Large intestine (tissue), 3 donors: ENCODE results near the gene KBTBD12. TPM values are rescaled to one million over a fixed set of nuclear protein-coding genes. Genes with fewer than 3 reads are reported as not detected.

Source experiments
- DNase-seq, 2 donors: peaks; one replicate each; pipeline versions ENCODE4 v3.0.0 to v3.0.0-alpha.2; 2013
- H3K27ac ChIP-seq: one replicate; pipeline ENCODE4 v1.5.1; 2013; ENCODE audit warnings: low read length
- H3K27me3 ChIP-seq: 2 replicates; pipeline ENCODE4 v1.6.1; 2013; ENCODE audit warnings: low read length; ENCODE audit not compliant: control insufficient read depth, insufficient read depth
- H3K36me3 ChIP-seq: 2 replicates; pipeline ENCODE4 v1.6.1; 2013; ENCODE audit warnings: low read length; ENCODE audit not compliant: control insufficient read depth, insufficient read depth
- H3K4me1 ChIP-seq: one replicate; pipeline ENCODE4 v1.6.1; 2013; ENCODE audit warnings: low read length; ENCODE audit not compliant: control insufficient read depth, insufficient read depth
- H3K4me3 ChIP-seq: one replicate; pipeline ENCODE4 v1.5.1; 2013; ENCODE audit warnings: low read length
- H3K9me3 ChIP-seq: one replicate; pipeline ENCODE4 v1.6.1; 2013; ENCODE audit warnings: mild to moderate bottlenecking, low read depth, low read length, moderate library complexity; ENCODE audit not compliant: control insufficient read depth
- WGBS: methylation state at CpG from one replicate; pipeline ENCODE4 v1.1.5; 2013; ENCODE audit warnings: low lambda C conversion rate; ENCODE audit not compliant: insufficient coverage; 5-methylcytosine and 5-hydroxymethylcytosine counted together
- polyA plus RNA-seq: library from polyadenylated mRNA; unstranded; fragments of 120-200 nt; gene quantifications from one replicate; pipeline ENCODE4 v1.2.1, GENCODE V29; 2013

KBTBD12 gene
- polyA plus RNA-seq, 1 donor: 0.52 TPM

DNA sequence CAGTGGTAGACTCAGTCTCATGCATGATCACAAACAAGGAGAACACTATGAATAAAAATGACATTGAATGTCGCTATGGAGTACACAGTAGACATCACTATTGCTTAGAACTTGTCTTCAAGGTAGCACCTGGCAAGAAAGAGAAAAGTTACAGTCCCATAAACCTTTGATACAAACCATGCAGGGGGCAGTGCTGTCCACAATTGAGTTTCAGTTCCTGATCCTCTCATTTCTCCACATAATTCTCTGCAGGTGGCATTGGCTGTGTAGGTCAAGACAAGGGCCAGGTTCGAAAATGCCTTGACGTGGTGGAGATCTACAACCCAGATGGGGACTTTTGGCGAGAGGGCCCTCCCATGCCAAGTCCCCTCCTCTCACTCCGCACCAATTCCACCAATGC is 47.9 kb downstream of the KBTBD12 start:
- H3K36me3 ChIP-seq: no peaks in the 10 kb centered on the region
- WGBS: no CpG with 5 or more reads among the region's 5 CpGs
- H3K9me3 ChIP-seq: peaks cover 3% of the 10 kb centered on the region
- H3K4me3 ChIP-seq: no peak overlapping the region
- H3K4me1 ChIP-seq: peaks cover 7% of the 10 kb centered on the region
- H3K27ac ChIP-seq: no peak overlapping the region
- DNase-seq: no peak
- H3K27me3 ChIP-seq: peaks cover 3% of the 10 kb centered on the region

DNA sequence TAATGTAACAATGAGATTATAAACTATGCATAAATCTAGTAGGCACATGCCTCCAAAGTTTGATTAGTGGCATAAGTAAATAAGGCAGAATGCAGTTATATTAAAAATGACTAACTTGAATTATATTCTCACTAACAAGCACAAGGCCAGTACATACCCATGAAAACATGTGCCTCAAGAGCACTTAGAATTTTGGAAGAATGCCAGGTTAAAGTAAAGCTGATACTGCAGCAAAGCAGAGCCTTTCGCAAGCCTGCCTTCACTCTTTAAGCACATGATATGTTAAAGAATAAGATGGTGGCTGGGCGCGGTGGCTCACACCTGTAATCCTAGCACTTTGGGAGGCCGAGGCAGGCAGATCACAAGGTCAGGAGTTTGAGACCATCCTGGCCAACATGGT is 49.0 kb downstream of the KBTBD12 start:
- H3K9me3 ChIP-seq: peaks cover 3% of the 10 kb centered on the region
- no CpG with 5 or more reads among the region's 4 CpGs for WGBS
- no peak overlapping the region for H3K27ac ChIP-seq
- peaks cover 7% of the 10 kb centered on the region for H3K4me1 ChIP-seq
- DNase-seq: peak in 1 of 2 donors; percentile 27
- no peak overlapping the region for H3K4me3 ChIP-seq
- H3K27me3 ChIP-seq: peaks cover 3% of the 10 kb centered on the region
- no peaks in the 10 kb centered on the region for H3K36me3 ChIP-seq

DNA sequence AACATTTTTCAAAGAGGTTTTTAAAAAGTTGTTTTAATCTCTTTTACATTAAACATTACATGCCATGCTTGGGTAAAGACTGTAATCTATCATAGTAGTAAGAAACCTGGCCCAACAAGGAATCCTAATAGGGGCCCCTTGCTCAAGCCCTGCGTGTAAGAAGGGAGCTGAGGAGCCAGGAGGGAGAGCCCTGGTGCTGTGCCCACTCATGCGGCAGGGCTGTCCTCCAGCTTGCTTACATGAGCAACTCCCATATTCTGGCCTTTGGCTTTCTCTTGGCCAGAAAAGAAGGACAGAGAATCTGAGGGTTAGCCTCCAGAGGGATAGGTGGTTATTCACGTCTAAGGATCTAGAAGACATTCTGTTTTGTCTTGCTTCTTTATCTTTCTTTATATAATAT is 49.8 kb downstream of the KBTBD12 start:
- Histone ChIP-seq H3K27ac (no peak overlapping the region), H3K4me1 (peaks cover 3% of the 10 kb centered on the region), H3K36me3 (no peaks in the 10 kb centered on the region), H3K27me3 (peaks cover 3% of the 10 kb centered on the region), H3K4me3 (no peak overlapping the region), H3K9me3 (peaks cover 3% of the 10 kb centered on the region)
- no peak for DNase-seq
- no CpG with 5 or more reads among the region's 3 CpGs for WGBS

DNA sequence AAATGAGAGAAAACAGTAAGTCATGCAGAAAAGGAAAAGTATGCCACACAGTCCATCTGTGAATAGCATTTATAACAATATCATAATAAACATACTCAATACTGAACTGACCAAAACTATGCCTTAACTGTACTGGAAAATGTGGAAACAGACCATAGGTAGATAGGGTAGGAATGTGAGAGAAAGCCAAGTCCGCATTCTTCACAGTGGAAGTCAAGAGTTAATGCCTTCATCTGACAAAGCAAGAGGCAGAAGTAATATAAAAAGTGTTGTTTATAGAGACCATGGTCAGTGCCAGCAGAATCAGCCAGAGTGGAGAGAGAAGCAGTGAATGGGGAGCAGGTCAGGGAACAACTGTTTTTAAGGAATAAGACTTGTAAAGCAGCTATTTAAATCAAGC is 52.3 kb downstream of the KBTBD12 start:
- no peak overlapping the region for H3K27ac ChIP-seq
- H3K4me1 ChIP-seq: no peaks in the 10 kb centered on the region
- H3K36me3 ChIP-seq: no peaks in the 10 kb centered on the region
- WGBS: no CpG with 5 or more reads among the region's 1 CpG
- peaks cover 3% of the 10 kb centered on the region for H3K9me3 ChIP-seq
- no peak for DNase-seq
- H3K27me3 ChIP-seq: peaks cover 5% of the 10 kb centered on the region
- H3K4me3 ChIP-seq: no peak overlapping the region

DNA sequence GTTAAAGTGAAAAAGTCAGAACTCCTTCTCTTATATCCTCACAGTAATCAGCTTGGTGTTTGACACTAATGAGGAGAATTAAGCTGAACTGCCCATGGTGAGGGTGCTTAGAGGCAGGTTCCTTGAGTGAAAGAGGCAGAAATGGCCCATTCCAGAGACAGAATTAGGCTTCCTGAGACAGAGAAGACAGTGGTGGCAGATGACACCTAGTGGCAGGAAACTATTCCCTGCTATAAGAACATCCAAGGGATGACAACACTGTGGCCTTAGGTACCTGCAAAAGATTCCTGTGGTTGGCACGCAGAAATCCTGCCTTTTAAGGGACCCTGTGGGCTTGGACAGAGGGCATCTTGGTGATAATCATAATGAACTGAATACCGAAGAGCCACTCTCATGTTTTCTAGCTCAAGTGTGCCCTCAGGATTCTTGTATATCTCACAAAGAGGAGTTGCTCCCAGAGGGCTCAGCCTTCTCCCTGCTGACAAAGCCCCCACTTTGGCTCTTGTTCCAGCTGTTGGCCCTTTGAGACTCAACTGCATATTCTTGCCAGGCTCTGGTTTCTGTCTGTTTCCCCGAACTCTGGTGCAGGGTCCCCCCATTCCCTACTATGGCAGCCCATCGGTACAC is 56.0 kb downstream of the KBTBD12 start:
- Histone ChIP-seq H3K27me3 (peaks cover 6% of the 10 kb centered on the region), H3K4me3 (no peak overlapping the region), H3K36me3 (no peaks in the 10 kb centered on the region), H3K27ac (no peak overlapping the region), H3K9me3 (peaks cover 3% of the 10 kb centered on the region), H3K4me1 (no peaks in the 10 kb centered on the region)
- no CpG with 5 or more reads among the region's 4 CpGs for WGBS
- DNase-seq: peak in 1 of 2 donors; percentile 41

DNA sequence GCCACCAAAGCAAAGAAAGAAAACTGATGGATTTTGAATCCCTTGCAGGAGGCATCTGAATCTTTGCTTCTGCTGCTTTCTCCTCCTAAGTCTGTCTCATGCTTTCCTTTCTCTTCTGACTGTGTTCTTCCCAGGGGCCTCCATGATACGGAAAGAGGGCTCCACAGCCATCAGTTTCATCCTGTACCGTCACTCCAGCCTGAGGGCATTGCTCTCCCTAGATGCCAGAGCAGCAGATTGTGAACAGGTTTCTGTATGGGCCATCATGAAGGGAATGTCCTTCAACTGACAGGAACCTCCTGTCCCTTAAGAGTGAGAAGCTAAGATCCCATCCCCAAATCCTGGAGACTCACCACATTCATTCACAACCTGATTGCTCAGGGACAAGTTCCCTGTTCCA is 59.2 kb downstream of the KBTBD12 start:
- no peaks in the 10 kb centered on the region for H3K36me3 ChIP-seq
- H3K4me1 ChIP-seq: no peaks in the 10 kb centered on the region
- peaks cover 6% of the 10 kb centered on the region for H3K27me3 ChIP-seq
- WGBS: no CpG with 5 or more reads among the region's 2 CpGs
- no peak overlapping the region for H3K27ac ChIP-seq
- no peak for DNase-seq
- no peak overlapping the region for H3K4me3 ChIP-seq
- H3K9me3 ChIP-seq: no peaks in the 10 kb centered on the region

DNA sequence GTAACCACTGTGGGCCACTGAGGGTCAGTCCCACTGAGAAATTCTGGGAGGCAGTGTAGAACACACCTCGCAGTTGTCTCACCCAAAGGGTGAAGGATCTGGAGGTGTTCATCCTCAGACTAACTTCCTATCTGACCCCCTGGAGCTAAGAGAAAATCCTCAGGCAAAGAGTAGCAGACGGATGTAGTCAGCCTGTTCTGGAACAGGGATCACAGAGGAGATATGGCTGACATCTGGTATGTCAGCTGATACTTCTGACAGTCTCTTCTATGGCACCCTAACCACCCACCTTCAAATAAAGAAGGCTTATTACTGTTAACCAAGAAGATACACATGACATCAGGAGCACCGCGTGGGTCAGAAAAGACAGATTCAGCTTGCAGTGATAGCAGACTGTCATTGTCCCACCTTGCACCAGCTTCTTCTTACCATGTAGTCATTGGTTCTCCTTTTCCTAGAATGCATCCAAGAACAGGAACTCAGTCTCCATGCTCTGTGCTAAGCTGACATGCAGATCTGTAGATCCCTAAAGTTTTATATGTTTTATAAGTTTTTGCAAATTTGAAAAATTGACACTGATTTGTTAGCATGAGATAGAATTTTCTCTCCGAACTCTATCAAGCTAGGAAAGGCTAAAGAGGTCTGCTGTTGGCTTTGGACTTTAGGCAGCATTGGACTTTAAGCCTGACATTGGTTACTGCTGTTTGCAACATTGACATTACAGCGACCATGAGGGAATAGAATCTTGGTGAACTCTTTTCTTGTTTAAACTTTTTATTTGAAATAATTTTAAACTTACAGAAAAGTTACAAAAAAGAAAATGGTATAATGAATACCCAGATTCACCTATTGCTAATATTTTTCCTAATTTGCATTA is 60.4 kb downstream of the KBTBD12 start:
- Histone ChIP-seq H3K9me3 (no peaks in the 10 kb centered on the region), H3K27me3 (peaks cover 6% of the 10 kb centered on the region), H3K4me3 (no peak overlapping the region), H3K27ac (no peak overlapping the region), H3K36me3 (no peaks in the 10 kb centered on the region), H3K4me1 (no peaks in the 10 kb centered on the region)
- DNase-seq: no peak
- WGBS: 20% methylated on average over 1 of the region's 6 CpGs

DNA sequence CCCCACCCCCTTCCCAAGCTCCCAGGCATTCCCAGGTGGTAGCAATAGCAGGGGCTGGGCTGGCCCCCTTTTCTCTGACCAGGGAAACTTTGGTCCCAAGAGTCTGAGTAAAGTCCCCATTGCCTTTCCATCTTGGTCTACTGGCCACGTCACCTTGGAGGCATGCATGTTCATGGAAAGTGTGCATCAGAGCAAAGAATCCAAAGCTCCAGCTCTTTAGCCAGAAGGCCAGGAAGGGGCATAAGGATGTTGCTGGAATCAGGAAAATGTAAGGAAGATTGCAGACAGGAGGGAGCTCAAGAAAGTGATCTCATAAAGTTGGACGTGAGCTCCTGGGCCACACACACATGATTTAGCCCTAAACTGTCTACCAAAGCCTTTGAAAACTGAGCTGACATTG is 63.6 kb downstream of the KBTBD12 start:
- DNase-seq: no peak
- no CpG with 5 or more reads among the region's 2 CpGs for WGBS
- H3K27ac ChIP-seq: no peak overlapping the region
- no peak overlapping the region for H3K4me3 ChIP-seq
- H3K9me3 ChIP-seq: no peaks in the 10 kb centered on the region
- no peaks in the 10 kb centered on the region for H3K4me1 ChIP-seq
- peaks cover 3% of the 10 kb centered on the region for H3K27me3 ChIP-seq
- H3K36me3 ChIP-seq: no peaks in the 10 kb centered on the region

DNA sequence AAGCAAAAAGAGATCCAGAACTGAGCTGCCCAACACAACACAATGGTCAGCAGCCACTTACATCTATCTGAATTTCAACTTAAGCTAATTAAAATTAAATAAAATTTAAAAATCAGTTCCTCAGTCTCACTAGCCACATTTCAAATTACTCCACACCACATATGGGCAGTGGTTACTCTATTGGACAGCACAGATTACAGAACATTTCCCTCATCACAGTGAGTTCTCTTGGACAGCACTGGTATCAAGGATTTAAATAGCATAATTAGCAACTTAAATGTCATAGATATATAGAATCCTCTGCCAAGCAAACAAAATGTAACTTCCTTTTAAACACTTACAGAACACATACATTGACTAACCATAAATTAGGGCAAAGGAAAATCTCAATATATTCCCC is 64.4 kb downstream of the KBTBD12 start:
- DNase-seq: no peak
- H3K27me3 ChIP-seq: peaks cover 3% of the 10 kb centered on the region
- H3K4me1 ChIP-seq: no peaks in the 10 kb centered on the region
- H3K27ac ChIP-seq: no peak overlapping the region
- no peaks in the 10 kb centered on the region for H3K9me3 ChIP-seq
- H3K36me3 ChIP-seq: no peaks in the 10 kb centered on the region
- no peak overlapping the region for H3K4me3 ChIP-seq

DNA sequence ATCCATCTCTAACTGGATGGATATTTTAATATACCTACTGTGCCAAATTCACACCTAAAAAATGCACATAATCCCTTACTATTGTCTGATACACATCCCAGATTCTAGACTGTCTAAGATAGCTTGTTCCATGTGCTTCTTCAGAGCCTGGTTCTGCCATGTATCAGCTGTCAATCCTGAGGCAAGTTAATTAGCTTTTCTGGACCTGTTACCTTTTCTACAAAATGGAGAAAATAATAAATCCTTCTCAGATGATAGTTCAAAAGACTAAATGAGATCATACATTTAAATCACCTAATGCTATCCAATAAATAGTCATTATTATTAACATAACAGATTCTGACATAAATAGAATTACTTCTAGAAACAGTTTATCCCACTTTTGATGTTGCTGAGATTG is 66.1 kb downstream of the KBTBD12 start:
- Histone ChIP-seq H3K9me3 (no peaks in the 10 kb centered on the region), H3K27me3 (no peaks in the 10 kb centered on the region), H3K36me3 (no peaks in the 10 kb centered on the region), H3K4me3 (no peak overlapping the region), H3K4me1 (no peaks in the 10 kb centered on the region), H3K27ac (no peak overlapping the region)
- no peak for DNase-seq

DNA sequence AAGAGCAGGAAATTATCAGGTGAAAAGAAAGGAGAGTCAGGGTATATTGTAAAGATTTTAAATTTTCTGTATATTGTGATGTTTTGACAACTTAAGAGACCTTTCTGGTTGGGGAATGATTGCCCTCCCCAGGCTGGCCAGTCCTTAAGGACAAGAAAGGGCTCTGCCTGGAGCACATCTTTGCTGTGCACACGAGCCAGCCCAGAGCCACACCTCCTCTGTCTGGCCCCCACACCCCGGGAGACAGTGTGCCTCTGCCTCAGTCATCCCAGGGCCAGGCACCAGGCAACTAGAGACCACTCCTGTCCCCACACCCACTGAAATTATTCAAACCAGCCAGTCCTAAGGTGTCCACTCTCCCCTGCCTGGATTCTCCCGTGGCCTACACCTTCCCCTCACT is 67.1 kb downstream of the KBTBD12 start:
- Histone ChIP-seq H3K4me1 (no peaks in the 10 kb centered on the region), H3K27me3 (no peaks in the 10 kb centered on the region), H3K4me3 (no peak overlapping the region), H3K36me3 (no peaks in the 10 kb centered on the region), H3K9me3 (no peaks in the 10 kb centered on the region), H3K27ac (no peak overlapping the region)
- WGBS: no CpG with 5 or more reads among the region's 3 CpGs
- no peak for DNase-seq
